ENCODE measurements around the gene NSMCE1. TPM values are rescaled to one million over a fixed set of nuclear protein-coding genes. Genes with fewer than 3 reads are reported as not detected.

Gene NSMCE1
- total RNA-seq, 1 experiment from 2014 or later, result 45.7 TPM

DNA sequence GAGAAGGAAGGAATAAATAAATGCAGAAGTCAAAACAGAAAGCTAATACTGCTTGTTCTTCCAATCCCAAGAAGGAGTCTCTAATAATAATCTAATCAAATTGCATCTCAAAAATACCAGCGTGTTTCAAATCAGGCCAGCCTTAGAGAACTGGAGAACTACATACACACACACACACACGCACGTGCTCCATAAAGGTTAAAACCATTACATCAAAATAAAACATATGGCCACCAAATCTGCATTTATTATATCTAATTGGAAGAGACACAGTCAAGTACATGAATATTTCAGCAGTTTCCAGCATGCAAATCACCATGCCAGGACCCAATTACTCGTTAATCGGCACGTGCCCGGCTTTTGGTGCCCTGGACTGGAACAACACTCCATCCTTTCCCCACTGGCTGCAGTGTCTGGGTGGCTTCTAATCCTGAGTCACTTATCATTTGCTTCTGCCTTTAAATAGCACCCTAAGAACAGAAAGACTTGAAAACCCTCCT is 85.6 kb downstream of the NSMCE1 start:
- no peak overlapping the region for H3K4me3 ChIP-seq (ENCODE audit: low read depth, low read length, poor library complexity, severe bottlenecking)
- no peak for DNase-seq (ENCODE audit: low spot score)
- intact Hi-C loops (cut with micrococcal nuclease; ENCODE audit: unreplicated experiment), result no loop called here

DNA sequence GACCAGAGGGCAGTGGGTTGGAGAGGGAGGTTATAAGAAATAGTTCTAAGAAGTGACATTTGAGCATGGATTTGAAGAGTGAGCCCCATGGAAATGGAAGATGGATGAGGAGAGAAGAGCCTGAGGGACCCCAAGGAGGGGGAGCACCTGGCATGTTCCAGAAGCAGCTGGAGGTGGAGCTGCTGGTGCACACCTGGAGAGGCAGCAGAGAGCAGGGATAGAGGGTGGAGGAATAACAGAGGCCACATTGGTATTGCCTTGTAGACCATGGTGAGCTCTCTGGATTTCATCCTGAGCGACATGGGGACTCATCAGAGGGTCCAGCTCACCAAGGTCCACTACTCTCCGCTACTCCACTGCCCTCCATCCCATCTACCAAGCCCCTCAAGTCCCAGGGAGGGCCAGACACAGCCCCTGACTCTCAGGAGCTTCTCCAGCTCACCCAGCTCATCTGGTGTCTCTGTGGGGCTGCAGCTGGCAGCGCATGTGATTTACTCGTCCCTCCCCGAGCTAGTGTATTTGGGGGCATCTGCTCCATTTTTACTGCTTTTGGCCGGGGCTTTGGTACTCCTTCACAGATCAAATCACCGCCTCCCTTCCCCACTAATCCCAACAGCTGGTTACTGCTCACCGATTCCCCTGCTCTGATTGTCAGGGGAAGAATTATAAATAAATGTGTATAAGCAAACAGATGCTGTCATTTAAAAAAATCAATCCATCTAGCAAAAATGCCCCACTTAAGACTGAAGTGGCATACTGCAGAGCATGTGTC is 87.4 kb downstream of the NSMCE1 start:
- DNase-seq (ENCODE audit: low spot score), result no peak
- Histone ChIP-seq H3K9me3 (ENCODE audit: low read depth, low read length, poor library complexity, severe bottlenecking) (no peaks in the 10 kb centered on the region), H3K36me3 (ENCODE audit: insufficient read depth, low read length, poor library complexity, severe bottlenecking) (no peaks in the 10 kb centered on the region), H3K27me3 (replicated peaks; ENCODE audit: insufficient read depth, low read depth, low read length, poor library complexity) (no peaks in the 10 kb centered on the region), H3K4me1 (ENCODE audit: insufficient read depth, low read length, poor library complexity, severe bottlenecking) (no peaks in the 10 kb centered on the region), H3K4me3 (ENCODE audit: low read depth, low read length, poor library complexity, severe bottlenecking) (no peak overlapping the region), H3K27ac (ENCODE audit: low read depth, low read length, poor library complexity, severe bottlenecking) (no peak overlapping the region)
- ChIA-PET CTCF (interaction anchor here (0.6 kb wide), 1 partner anchor 187 kb away, joined by 3 read pairs; no protein-coding TSS in a partner anchor), POLR2A (ENCODE audit: low non-redundant PET) (no interaction called here)
- intact Hi-C loops (cut with micrococcal nuclease; ENCODE audit: unreplicated experiment), result no loop called here
- TF ChIP-seq, protein P1, sequence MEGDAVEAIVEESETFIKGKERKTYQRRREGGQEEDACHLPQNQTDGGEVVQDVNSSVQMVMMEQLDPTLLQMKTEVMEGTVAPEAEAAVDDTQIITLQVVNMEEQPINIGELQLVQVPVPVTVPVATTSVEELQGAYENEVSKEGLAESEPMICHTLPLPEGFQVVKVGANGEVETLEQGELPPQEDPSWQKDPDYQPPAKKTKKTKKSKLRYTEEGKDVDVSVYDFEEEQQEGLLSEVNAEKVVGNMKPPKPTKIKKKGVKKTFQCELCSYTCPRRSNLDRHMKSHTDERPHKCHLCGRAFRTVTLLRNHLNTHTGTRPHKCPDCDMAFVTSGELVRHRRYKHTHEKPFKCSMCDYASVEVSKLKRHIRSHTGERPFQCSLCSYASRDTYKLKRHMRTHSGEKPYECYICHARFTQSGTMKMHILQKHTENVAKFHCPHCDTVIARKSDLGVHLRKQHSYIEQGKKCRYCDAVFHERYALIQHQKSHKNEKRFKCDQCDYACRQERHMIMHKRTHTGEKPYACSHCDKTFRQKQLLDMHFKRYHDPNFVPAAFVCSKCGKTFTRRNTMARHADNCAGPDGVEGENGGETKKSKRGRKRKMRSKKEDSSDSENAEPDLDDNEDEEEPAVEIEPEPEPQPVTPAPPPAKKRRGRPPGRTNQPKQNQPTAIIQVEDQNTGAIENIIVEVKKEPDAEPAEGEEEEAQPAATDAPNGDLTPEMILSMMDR (conservative IDR thresholded peaks at IDR 0.05; ENCODE audit: low read depth, low read length), result no peak
- no peak for TF ChIP-seq EZH2 (IDR thresholded peaks at IDR 0.05; ENCODE audit: borderline replicate concordance, low read depth, low read length, poor library complexity, severe bottlenecking)
- BruUV-seq (replicated peaks), result no TSS peak

More for the DNA sequence above, 85.6 kb downstream of the NSMCE1 start:
- Histone ChIP-seq H3K4me1 (ENCODE audit: insufficient read depth, low read length, poor library complexity, severe bottlenecking) (no peaks in the 10 kb centered on the region), H3K9me3 (ENCODE audit: low read depth, low read length, poor library complexity, severe bottlenecking) (no peaks in the 10 kb centered on the region), H3K27me3 (replicated peaks; ENCODE audit: insufficient read depth, low read depth, low read length, poor library complexity) (no peaks in the 10 kb centered on the region), H3K27ac (ENCODE audit: low read depth, low read length, poor library complexity, severe bottlenecking) (no peak overlapping the region), H3K36me3 (ENCODE audit: insufficient read depth, low read length, poor library complexity, severe bottlenecking) (no peaks in the 10 kb centered on the region)
- ChIA-PET CTCF (no interaction called here), POLR2A (ENCODE audit: low non-redundant PET) (no interaction called here)
- no TSS peak for BruUV-seq (replicated peaks)
- no peak for TF ChIP-seq EZH2 (IDR thresholded peaks at IDR 0.05; ENCODE audit: borderline replicate concordance, low read depth, low read length, poor library complexity, severe bottlenecking)
- TF ChIP-seq, protein P1 (conservative IDR thresholded peaks at IDR 0.05; ENCODE audit: low read depth, low read length), result no peak

DNA sequence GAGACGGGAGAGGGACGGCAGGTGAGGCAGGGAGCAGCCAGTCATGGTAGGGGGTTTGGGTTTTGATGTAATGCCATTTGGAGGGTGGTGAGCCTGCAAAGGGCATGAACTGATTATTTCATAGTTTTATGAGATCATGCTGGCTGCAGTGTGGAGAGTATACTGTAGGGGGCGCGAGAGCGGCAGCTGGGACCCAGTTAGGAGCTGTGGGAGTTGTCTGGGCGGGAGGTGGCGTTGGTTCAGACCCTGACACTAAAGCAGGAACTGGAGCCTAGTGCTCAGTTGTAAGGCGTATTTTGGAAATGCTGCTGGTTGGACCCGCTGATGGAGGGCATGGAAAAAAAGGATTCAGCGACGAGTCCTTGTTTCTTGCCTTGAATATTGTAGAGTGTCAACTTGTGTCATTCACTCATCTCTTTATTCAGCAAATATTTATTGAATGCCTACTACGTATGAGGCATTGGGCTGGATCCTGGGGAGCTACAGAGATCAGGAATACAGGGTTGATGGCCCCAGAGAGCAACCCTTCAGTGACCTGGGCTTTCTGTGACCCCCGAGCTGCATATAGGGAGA is 89.0 kb downstream of the NSMCE1 start:
- no peak overlapping the region for H3K27ac ChIP-seq (ENCODE audit: low read depth, low read length, poor library complexity, severe bottlenecking)
- no peaks in the 10 kb centered on the region for H3K4me1 ChIP-seq (ENCODE audit: insufficient read depth, low read length, poor library complexity, severe bottlenecking)
- no peaks in the 10 kb centered on the region for H3K9me3 ChIP-seq (ENCODE audit: low read depth, low read length, poor library complexity, severe bottlenecking)
- POLR2A ChIA-PET (ENCODE audit: low non-redundant PET), result interaction anchor here (1.0 kb wide), 1 partner anchor 708 kb away, joined by 3 read pairs; no protein-coding TSS in a partner anchor
- H3K36me3 ChIP-seq (ENCODE audit: insufficient read depth, low read length, poor library complexity, severe bottlenecking), result no peaks in the 10 kb centered on the region
- CTCF ChIA-PET, result interaction anchor here (0.5 to 2.0 kb wide), 10 partner anchors 10 to 1069 kb away, joined by 3 to 45 read pairs (median 6); partner anchors contain the start of gene KDM8
- no peak overlapping the region for H3K4me3 ChIP-seq (ENCODE audit: low read depth, low read length, poor library complexity, severe bottlenecking)
- peak; percentile 83 for DNase-seq (ENCODE audit: low spot score)
- no peaks in the 10 kb centered on the region for H3K27me3 ChIP-seq (replicated peaks; ENCODE audit: insufficient read depth, low read depth, low read length, poor library complexity)
- intact Hi-C loops (cut with micrococcal nuclease; ENCODE audit: unreplicated experiment), result loop anchor here (1.0 to 2.0 kb wide), 2 partner anchors 189 to 278 kb away; no protein-coding TSS in a partner anchor
- BruUV-seq (replicated peaks), result no TSS peak
- TF ChIP-seq, protein P1 (conservative IDR thresholded peaks at IDR 0.05; ENCODE audit: low read depth, low read length), result peak; percentile 96
- no peak for TF ChIP-seq EZH2 (IDR thresholded peaks at IDR 0.05; ENCODE audit: borderline replicate concordance, low read depth, low read length, poor library complexity, severe bottlenecking)

Measured in A673 (cell line).